Measurements from ENCODE around the gene AKR1C1.
"Not testable (repeated sequence)": the region's sequence is repeated elsewhere in the genome, so short reads cannot be mapped to it uniquely, and the experiment has no call there.

Gene AKR1C1

DNA sequence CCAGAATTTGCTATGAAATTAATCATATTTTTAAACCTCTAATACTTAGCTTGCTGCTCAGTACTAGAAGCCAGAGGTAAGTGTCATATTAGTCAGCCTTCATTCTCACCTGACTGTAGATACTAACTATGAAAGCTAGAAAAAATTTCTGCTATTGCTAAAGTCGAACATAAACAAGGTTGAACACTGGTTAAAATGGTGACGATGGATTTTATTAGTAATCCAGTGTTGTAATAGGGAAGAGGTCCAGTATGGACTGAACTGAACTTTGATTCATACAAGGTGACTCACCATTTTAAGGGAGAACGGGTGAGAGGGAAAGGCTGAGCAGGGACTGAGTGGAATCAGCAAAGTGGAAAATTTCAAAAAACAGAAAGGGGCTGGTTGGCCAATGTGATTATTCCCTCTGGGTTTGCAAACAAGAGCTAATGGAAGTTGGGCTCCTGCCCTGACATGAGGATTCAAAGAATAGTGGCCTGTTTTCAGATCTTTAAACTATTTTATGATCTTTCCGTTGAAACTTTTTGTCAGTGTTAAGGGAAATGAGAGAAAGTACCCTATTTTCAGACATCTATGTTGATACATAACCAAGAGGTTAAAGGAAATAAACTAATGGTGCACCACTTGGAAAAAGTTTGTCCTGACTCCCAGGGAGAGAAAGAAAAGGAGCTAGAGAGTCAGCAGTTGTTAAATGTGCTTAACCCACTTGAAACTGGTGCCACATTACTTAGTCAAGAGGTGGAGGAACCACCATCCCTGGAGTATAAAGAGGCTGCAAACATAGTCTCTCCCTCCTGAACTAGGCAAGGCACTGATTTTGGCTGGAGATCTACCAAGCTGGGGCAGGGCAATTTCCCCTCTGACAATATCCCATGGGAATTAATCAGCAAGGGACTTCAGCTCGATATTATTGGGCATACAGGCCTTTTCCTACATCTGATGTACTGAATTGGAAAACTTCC, 15.3 kb upstream of the AKR1C1 start:
- peak; percentile 96 for DNase-seq

DNA sequence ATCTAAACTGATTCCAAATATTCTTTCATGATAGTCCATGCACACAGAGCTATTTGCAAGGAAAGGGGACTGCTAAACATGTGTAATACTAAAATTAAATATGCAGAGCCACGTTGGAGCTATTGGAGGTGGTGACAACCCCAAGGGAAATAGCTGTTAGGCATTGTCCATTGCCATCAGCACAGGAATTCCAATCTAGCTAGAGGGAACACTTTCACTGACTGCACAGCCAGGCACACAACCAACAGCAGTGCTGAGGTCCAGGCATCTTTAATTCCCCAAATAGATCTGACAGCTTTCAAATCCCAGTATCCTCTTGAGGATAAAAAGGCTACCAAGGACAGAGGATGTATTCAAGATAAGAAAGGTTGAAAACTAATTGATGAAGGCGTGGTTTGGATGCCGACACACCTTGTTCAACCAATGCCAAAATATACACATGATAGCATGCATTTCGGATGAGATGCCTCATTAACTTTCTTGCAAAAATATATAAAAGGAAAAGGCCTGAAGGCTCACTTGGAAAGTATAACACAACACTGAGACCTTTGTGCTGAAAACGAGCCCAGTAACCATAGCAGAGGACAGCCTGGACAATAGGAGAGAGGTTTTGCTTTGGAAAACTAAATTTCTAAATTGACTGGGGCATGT, 11.6 kb upstream of the AKR1C1 start:
- DNase-seq, result peak; percentile 29

GRCh38 chr10:4953405-4953804, 9.8 kb upstream of the AKR1C1 start:
- no peak for DNase-seq

DNA sequence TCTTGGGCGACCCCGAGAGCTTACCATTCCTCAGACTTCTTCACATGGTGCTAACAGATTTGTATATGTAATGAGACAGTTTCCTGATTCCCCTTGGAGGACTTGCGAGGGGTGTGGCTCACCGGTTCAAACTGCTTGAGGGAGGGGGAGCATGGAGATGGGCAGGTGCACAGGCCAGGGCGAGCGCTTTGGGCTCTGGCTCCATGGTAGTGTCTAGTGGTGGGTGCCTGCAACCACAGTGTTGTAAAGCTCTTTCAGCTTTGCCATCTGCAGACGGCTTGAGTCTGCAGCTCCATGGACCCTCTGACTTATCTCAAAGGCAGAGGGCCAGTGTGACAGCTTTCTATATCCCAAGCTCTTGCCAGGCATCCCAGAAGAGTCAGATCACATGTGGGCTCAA, 7.1 kb upstream of the AKR1C1 start:
- not testable (repeated sequence) for DNase-seq

- not testable (repeated sequence) for DNase-seq
Measured at GRCh38 chr10:4956955-4957645, 6.1 kb upstream of the AKR1C1 start.

- DNase-seq, result not testable (repeated sequence)
Measured at GRCh38 chr10:4961558-4961957, 1.7 kb upstream of the AKR1C1 start.

- DNase-seq, result not testable (repeated sequence)
Measured at GRCh38 chr10:4962308-4962707, 907 bp upstream of the AKR1C1 start.

- DNase-seq, result not testable (repeated sequence)
Measured at GRCh38 chr10:4963815-4964154, 570 bp downstream of the AKR1C1 start.

GRCh38 chr10:4965763-4966162, 2.5 kb downstream of the AKR1C1 start:
- not testable (repeated sequence) for DNase-seq

DNA sequence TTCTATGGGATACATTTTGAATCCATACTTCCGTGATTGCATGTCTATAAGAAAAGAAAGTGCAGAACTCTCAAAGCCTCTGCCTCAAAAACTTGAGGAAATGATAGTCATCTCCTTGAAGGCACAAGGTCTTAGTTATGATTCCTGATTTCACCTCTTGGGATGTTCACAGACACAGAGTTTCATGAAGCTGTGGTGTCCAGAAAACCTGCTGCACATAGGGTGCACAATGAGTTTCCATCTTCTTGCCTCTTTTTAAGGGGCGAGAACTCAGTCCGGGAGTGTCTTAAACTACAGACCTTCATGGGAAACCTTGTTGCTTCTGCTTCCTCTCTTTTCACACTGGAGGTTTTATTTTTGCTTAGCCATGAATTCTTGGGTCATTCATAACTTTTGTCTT, 4.0 kb downstream of the AKR1C1 start:
- DNase-seq, result not testable (repeated sequence)

- DNase-seq, result not testable (repeated sequence)
Measured at GRCh38 chr10:4969289-4969688, 6.1 kb downstream of the AKR1C1 start.

DNA sequence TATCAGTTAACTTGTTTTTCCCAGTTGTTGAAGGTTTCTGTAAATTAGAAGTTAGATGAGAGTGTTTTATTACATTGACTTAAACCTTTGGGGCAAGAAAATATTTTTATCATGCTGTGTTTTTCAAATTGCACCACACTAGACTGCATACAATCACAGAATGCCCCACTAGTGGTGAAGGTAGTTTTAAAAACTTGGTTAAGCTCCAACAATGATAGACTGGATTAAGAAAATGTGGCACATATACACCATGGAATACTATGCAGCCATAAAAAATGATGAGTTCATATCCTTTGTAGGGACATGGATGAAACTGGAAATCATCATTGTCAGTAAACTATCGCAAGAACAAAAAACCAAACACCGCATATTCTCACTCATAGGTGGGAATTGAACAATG, 7.1 kb downstream of the AKR1C1 start:
- DNase-seq, result not testable (repeated sequence)

DNA sequence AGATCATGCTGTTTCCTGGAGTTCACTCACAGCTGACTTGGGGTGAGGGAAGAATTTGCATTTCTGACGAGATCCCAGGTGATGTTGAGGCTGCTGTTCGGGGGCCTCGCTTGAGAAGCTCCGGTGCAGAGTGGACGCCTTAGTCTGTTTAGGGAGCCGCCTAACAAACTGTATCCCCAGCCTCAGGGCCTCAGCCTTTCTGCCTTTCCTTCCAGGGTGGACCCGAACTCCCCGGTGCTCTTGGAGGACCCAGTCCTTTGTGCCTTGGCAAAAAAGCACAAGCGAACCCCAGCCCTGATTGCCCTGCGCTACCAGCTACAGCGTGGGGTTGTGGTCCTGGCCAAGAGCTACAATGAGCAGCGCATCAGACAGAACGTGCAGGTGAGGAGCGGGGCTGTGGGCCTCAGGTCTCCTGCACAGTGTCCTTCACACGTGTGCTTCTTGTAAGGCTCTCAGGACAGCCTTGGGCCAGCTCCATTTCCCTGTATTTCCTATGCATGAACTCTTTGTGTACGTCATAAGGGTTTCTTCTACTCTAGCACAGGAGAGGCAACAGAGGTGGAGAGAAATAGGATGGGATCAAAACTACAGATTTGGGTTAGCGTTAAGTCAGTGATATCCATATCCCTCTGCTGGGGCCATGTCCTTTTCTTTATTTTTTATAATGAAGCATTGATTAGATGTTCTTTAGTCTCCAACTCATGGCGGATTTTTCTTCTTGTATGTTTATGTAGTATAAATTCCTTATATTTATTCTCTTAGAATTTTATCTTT, 9.3 kb downstream of the AKR1C1 start:
- DNase-seq, result not testable (repeated sequence)

DNA sequence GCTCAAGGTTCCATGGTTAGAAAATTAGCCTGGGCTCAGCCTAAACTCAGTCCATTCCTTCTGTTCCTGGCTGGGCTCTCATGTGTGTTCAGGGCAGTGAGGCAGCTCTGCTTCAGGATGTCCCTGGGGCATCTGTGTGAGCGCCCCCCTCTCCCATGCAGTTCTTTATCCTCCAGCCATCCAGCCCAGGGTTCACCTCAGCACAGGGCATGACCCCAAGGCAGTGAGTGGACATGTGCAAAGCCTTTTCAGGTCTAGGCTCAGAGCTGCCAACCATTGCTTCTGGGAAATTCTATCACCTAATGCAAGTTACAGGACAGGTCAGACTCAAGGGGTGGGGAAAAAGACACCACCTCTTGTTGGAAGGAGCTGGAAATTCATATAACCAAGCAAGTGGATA, 10.1 kb downstream of the AKR1C1 start:
- DNase-seq, result not testable (repeated sequence)

DNA sequence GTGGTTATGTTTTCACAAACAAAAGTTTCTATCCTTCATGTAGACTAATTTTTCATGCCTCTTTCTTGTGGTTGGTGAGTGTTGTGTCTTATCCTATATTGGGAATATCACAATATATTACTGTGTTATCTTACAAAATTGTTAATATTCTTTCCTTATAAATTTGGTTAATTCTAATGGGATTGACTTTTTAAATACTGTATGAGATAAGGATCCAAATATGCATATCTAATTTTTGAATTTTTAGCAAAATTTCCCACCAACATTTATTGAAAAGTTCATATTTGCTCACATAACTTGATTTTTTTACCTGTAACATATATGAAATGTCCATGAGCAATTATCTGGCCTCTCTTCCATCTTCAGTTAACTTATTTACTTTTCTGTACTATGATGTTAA, 11.2 kb downstream of the AKR1C1 start:
- DNase-seq, result not testable (repeated sequence)

DNA sequence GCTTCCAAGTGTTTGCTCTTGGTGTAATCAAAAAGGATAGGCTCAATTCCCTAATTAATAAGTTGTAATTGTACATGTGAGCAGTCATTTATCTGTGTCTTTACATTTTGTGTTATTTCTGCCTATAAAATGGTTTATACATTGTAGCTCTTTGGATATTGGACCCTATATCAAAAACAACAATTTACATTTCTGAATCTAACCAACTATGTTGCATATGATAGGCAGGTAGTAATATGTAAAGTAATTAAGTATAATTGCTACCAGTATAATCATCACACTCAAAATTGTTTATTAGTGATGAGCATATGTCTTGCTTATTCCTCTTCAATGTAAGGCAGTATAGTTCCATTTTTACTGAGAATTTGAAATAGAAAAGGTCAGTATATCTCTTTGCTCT, 13.8 kb downstream of the AKR1C1 start:
- no peak for DNase-seq

DNA sequence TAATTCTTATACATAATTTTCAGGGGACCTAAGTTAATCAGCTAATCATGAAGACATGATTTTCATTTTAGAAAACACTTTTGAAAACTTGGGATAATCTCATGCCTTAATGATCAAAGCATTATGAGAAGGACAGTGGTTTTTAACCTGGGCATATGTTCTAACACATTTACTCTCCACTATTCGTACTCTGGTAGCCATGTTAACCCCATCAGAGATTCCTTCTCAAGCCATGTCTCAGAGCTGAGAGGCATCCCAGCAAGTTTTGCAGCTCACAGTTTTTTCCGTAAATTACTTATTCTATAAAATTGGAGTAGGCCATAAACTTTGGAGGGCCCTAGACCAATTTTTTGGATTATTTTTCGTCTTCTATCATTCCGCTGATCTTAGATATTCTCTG, 15.7 kb downstream of the AKR1C1 start:
- no peak for DNase-seq

- no peak for DNase-seq
Measured at GRCh38 chr10:4980793-4981192, 17.6 kb downstream of the AKR1C1 start.

DNA sequence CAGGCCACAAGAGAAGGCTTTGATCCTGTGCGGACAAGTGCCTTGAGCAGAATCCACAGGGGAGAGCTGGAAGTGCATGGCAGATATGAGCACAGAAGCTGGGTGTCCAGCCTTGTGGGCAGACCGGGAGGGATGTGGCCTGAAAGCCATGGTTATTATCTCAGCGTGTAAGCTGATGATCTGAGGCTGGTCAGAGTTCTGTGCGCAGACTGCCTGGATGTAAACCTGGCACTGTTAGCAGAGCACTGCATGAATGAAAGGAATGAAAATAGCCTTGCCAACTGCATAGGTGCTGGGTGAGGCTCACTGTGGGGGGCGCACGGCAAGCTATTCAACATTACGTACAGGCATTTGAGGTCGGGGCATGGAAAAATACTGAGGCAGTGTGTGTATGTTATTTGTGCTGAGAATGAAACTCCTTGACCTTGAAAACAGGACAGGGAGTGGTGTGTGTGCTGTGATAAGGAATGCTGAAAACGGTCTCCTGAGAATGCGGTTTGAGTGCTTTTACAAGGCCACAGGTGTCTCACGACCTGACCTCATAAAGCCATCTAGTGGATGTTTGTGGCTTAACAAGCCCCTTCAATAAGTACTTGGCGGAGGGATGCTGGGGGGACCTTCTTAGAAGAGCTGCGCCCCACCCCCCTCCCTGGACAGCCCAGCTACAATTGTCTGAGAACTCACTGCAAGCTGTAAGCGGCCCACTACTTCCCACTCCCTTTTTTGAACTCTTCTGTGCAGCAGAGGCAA, 18.7 kb downstream of the AKR1C1 start:
- peak; percentile 63 for DNase-seq

DNA sequence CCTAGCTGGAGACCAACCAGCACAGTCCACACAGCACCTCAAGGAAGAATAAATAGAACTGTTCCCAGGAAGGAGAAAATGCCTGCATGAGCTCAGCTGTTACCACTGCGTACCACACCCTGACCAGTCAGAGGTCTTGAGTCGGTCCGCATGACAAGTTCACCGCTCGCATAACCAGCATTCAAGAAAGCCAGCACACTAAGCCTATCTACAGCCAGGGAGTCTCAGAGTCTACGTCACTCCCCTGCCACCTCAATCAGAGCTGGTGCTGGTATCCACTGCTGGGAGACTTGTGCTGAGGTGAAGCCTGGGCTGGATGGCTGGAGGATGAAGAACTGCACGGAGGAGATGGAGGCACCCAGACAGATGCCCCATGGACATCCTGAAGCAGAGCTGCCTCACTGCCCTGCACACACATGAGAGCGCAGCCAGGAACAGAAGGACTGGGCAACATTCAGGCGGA, 19.6 kb downstream of the AKR1C1 start:
- no peak for DNase-seq

GRCh38 chr10:4983615-4984216, 20.5 kb downstream of the AKR1C1 start:
- no peak for DNase-seq

Measured in kidney glomerular epithelial cell (primary cell).